HS-5 (cell line): ENCODE data around the gene DAZAP1.
"Not testable (repeated sequence)": the region's sequence is repeated elsewhere in the genome, so short reads cannot be mapped to it uniquely, and the experiment has no call there.

ENCODE experiments used
- DNase-seq: peaks from one replicate; pipeline ENCODE4 v3.0.0-alpha.2; 2012; ENCODE audit warnings: low read depth

The DAZAP1 gene

DNA sequence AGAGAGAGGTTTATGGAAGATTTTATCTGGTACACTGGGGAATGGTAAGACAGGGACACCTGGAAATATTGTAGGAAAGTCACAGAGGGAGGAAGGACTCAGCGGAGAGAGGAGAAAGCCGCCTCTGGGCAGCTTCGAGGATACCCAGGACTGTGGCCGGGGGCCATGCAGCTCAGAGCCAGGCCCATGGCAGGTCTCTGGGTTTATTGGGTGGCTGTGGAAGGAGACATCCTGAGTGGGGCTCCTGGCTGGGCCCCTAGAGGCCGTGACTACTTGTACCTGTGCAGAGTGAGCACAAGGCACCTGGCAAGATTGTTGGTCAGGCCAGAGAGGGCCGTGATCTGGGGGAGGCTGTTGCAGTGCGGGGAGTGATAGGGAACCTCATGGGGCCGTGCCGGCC is 3.4 kb downstream of the DAZAP1 start:
- DNase-seq = no peak

DNA sequence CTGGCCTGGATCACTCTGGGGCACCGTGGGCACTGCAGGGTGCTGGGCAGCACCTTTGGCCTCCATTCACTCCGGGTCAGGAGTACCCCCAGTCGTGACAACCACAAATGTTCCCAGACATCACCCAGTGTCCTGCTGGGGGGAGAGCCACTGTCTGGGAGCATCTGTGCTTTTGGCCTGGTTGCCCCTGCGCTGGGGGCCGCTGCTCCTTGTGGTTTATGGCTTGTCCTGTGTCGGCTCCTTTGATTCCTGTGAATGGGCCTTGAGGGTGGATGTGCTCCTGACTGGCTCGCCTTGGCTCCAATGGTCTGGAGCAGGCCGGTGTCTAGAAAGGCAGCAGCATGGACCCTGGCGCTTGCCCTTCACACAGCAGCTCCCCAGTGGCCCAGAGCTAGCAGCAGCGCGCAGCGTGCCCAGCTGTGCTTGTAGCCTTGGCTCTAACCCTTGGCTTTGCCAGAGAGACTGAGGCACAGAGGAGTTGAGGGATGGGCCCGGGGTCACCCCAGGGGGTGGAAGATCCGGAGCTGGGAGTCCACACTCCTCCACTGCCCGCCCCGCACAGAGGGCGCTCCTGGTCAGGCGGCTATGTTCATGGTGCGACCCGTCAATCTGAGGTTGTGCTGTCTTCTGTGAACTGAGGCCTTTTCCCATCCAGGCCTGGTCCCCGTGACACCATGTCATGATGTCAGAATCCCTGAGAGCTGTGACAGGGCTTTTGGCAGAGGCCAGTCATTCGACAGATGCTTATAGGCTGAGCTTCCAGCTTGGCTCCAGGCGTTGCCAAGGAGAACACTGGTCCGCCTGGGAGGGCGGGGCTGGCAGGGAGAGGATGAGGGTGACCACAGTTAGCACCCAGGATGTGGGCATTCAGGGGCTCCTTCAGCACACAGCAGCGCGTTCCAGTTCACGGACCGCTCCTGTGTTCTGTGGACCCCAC is 4.1 kb downstream of the DAZAP1 start:
- DNase-seq = no peak

DNA sequence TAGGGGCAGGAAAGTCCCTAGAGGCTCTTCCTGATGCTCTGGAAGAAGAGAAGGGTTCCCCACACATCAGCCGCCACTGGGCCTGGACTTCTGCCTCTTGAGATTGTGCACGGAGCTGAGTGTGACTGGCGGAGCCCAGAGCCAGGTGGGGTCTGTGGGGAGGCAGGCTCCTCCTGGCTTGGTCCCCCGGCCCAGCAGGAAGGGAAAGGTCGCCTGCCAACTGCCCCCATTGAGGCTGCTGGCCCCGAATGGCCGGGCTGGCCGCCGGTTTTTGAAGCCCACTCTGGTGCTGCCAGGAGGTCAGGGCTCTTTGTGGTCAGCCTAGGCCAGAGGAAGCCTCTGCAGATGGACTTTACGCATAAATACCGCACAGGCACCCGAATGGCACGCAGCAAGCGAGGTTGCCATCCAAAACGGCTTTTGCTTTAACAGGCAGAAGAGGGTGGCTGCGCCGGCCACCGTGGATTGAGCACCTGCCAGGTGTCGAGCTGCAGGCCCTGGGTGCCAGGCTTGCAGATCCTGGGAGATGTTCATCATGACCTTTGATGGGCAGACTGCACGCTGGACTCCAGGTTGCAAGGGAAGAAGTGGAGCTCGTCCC is 5.0 kb downstream of the DAZAP1 start:
- no peak for DNase-seq

DNA sequence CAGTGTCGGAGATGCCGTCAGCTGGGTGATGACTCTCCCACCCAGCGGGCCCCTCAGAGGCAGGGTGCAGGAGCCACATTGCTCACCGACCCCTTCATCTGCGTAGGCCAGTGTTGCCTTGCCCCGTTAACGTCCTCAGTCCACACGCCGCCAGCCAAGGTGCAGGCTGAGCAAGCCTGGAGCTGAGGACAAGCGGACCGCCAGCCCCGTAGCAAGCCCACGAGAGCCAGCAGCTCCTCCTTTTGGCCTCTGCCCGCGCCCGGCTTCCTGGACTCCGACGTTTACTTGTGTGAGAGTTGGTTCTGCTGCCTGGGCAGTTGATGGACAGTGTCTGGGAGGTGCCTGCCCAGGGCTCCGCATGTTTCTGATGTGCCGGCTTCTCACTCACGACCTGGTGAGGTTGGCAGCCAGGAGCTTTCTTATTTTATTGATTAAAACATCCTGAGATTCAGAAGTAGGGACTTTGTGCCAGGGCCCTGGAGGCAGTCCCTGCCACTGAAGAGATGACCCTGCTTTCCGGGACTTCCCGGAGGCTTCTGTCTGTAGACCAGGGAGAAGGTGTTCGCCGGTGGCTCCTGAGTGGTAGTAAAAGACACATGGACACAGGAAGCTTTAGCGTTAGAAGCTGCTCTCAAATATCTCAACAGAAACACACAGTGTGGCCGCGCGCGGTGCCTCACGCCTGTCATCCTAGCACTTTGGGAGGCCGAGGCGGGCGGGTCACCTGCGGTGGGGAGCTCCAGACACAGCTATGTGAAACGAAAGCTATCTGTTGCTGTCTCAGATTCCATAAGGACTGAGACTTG is 5.8 kb downstream of the DAZAP1 start:
- no peak for DNase-seq

DNA sequence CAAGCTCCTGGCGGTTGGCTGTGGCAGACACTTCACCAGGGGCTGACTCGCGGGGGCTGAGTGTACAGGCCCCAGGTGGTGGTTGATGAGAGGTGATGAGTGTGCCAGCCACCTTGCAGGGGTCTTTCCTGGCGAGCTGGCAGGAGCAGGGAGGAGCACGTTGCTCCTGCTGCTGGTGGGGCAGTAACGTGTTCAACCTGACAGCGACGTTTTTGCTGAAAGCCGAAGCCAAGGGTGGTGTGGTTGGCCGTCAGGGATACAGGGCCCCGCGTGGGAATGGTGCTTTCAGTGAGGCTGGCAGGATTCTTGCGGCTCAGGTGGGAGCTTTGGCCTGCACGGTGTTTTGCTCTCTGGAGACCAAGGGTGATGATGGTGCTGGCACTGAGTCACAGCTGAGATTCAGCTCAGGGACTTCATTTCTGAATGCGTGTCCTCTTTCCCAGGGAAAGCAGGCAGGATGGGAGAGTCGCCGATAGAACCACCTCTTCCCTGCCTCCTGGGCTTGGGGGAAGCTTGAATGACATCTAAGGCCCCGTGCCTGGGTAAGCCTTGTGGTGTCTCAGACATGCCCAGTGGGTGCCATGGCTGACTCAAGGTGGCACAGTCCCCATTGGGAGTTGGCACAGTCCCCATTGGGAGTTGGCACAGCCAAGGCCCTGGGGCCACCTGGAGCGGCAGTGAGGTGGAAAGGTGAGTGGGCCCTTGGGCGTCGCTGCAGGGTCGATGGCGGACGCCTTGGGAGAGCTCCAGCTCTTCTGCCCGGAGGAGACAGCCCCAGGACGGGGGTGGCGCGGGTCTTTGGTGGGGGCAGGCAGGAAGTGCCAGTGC is 8.8 kb downstream of the DAZAP1 start:
- no peak for DNase-seq

DNA sequence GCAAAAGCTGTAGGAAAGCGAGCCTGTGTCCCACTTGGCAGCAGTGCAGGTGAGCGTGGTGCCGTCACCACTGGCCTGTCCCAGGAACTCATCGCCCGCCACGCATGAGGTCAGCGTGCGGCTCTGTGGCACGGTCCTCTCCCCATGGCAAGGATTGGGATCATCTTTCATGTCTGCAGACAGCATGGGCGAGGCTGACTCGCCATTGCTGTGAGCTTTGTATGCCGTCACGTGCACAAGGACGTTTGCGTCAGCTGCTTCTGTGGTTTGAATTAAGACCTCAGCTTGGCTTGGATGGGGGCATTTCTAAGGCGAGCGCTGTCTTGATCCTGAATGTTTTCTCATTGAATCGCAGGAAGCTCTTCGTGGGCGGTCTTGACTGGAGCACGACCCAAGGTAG is 9.8 kb downstream of the DAZAP1 start:
- no peak for DNase-seq

DNA sequence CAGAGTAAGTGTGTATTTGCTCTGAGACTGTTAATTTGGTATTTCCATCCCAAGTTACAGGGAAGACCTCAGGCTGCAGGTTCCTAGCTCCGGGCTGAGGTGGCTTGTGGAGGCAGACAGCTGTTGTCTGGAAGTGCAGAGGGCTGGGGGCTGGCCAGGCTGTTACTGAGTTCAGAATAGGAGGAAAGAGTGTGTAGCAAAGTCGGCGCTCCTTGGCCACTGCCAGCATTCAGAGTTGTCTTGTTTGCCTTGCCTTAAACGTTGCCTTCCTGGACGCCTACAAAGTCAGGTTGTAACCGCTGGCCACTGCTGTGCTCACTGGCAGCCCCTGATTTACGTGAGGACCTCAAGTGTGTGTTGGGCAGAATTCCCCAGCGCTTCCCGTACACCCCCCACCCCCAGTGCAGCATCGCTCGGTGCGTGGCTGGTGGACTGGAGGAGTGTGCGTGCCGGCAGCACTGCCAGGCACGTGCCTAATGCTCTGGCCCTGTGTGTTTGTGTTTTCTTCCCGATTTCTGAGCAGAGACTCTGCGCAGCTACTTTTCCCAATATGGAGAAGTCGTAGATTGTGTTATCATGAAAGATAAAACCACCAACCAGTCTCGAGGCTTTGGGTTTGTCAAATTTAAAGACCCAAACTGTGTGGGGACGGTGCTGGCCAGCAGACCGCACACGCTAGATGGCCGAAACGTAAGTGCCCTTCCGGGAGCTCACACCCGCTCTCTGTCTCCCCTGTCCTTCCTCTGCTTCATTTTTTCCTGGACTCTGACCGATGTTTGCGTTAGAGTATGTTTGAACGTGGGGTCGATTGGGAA is 10.5 kb downstream of the DAZAP1 start:
- no peak for DNase-seq

DNA sequence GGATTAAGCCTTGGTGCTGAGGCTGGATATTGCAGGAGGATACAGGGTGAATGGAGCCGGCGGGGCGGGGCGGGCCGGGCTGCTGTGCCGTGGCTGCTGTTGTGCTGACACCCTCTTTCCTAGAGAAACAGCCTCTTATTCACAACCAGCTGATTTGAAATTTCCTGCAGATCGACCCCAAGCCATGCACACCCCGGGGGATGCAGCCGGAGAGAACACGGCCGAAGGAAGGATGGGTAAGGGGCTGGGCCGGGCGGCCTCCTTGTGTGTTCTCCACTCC is 11.1 kb downstream of the DAZAP1 start:
- no peak for DNase-seq

DNA sequence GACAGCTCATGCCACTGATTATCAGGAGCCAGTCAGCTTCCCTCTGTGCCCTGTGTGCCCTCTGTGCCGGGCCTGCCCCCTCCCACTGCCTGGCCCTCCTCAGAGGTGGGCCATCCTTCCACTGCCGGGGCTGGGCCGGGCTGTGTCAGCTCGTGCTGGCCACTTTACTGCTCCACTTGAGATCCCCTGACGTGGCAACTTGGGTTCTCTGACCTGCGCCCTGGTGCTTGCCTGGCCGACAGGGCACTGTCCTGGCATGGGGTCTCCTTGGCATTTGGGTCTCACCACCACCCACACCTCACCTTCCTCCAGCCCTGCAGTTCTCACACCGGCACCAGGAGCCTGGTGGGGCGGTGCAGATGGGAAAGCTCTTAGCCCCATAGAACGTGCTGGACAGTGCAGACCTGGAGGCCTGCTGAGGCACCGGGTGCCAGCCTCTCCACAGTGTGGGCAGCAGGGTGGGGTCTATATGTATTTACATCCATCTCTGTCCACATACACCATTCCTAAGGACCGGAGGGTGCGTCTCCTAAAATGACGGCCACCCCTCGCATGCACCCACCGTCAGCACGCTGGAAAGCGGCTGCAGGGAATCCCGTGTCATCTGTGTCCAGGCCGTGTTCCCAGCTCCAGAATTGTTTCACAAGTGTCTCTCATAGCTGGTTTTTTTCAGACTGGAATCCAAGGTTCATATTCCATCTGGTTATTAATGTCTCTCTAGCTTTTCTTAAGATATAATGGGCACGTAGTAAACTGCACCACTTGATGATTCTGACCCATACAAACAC is 11.8 kb downstream of the DAZAP1 start:
- no peak for DNase-seq

DNA sequence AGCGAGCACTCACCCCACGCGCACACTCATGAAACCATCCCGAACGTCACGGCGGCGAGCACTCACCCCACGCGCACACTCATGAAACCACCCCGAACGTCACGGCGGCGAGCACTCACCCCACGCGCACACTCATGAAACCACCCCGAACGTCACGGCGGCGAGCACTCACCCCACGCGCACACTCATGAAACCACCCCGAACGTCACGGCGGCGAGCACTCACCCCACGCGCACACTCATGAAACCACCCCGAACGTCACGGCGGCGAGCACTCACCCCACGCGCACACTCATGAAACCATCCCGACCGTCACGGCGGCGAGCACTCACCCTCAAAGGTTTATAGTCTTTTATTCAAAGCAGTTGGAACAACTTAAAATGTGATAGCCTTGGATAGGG is 12.7 kb downstream of the DAZAP1 start:
- DNase-seq = not testable (repeated sequence)

DNA sequence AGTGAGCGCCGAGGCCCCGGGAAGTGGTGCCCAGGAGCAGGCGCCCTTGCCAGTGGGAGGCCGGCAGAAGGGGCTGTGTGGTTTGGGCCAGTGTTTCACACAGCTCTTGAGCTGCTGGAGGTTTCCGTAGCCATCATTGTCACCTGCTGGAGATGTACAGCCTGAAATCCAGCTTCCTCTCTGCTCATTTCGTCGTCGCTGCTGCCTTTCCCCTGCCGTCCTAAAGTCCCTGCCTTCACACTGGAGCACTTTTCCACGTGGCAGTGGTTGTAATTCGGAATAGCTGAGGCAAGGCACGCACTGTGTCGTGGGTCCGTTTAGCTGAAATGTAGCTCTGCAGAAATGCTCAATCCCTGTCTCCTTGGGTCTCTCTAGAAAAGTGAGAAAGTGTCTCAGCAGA is 13.2 kb downstream of the DAZAP1 start:
- no peak for DNase-seq

DNA sequence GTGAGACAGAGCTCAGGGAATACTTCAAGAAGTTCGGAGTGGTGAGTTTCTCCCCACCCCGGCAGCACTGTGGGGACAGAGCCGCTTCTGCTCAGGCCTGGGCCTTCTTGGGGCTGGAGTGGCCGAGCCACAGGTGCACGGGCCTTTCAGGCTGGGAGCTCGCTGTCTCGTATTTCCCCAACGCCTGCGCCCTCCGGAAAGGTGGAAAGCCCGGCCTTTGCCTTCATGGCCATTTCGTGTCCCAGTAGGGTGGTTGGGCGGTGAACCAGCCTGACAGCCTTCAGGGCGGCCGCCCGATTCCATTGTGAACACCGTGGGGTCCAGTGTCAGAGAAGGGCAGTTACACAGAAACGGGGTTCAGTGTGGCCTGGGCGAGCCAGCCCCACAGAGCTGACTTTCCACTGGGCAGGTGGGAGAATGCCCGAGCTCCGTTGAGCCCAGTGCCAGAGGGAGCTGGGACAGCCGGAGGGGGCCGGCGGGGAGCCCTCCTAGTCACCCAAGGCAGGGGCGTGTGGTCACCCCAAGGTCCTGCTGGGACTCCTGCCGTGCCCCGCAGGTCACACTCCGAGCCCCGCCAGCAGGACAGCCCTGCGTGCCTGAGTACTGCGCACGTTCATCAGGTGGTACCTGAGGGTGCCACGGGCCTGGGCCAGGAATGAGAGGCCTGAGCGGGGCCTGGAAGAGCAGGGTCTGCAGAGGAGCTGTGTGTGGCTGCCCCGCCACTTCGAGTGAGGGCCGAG is 14.0 kb downstream of the DAZAP1 start:
- DNase-seq = no peak

DNA sequence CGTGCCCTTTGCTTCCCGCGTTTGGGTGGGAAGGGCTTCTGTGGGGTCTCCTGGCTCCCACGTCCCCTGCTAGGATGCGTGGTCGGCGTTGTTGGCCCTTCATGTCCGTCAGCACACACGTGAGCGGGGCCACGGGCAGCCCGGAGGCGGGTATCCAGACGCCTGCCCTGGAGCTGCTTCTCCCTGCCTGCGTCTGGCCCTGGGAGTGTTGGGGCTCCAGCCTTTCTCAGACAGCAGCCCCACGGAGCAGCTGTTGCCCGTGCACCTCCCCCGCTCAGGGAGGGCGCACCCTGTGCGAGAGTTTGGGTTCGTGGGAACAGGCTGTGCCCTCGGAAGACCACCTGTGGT is 14.5 kb downstream of the DAZAP1 start:
- DNase-seq = no peak

DNA sequence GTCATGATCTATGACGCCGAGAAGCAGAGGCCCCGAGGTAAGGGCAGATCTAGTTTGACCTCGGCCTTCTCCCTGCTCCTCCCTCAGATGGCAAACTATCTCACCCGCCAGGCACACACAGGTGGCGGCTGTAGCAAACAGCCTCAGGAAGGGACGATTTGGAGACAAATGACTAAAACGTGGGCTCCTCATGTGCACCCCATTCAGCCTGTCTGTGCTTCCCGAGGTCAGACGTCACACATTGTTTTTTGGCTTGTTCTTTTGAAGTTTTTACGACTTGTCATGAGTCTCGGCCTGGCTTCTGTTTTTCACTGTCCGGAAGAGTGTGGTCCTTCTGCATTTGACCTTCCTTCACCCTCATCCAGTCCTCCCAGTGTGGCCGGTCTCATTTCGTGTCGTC is 15.0 kb downstream of the DAZAP1 start:
- no peak for DNase-seq

DNA sequence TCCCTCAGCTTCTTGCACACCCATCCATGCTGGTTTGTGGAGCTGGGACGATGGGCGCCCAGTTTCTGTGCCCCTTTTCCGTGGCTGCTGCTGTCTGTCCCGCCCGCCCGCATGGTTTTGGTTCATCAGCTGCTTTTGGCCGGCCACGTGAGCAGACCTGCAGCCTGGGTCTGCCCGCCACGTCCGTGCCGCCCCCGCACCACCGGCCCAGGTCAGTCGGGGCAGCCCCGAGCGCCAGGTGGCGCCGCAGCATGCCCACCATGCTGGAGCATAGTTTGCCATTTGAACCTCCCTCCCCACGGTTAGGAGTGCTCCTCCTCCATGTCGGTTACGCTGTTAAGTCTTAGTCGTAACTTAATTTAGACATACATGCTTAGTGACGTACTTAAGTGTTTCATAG is 15.6 kb downstream of the DAZAP1 start:
- no peak for DNase-seq

DNA sequence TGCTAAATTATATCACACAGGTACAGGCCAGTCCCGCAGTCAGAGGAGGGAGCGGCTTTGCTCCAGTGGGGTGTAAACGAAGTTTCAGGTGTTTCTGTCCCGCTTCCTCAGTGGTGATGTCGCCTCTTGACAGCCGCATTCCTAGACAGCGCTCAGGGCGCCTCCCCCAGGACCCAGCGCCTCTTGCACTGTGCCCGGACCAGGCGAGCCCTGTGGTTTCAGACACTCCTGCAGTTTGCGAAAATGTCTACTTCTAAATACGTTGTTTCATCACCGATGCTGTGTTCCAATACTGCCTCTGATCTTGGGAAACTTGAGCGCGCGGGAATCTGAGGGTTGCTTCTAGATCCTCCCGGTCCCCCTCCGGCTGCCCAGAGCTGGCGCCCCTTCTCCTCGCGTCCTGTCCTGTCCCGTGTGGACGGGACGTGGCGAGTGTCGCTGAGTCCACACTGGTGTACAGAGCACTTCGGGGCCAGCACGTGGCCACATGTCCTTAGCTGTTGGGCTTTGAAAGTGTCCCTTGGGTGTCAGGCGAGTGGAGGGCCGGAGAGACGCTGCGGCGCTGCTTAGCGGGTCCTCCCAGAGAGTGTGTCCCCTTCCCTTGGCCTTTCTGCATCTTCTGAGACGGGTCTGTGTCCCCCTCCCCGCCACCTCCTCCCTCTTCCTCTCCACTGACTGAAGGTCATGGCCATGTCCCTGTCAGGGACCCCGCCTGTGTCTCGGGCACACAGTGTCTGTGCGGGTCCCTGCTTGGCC is 16.2 kb downstream of the DAZAP1 start:
- no peak for DNase-seq

DNA sequence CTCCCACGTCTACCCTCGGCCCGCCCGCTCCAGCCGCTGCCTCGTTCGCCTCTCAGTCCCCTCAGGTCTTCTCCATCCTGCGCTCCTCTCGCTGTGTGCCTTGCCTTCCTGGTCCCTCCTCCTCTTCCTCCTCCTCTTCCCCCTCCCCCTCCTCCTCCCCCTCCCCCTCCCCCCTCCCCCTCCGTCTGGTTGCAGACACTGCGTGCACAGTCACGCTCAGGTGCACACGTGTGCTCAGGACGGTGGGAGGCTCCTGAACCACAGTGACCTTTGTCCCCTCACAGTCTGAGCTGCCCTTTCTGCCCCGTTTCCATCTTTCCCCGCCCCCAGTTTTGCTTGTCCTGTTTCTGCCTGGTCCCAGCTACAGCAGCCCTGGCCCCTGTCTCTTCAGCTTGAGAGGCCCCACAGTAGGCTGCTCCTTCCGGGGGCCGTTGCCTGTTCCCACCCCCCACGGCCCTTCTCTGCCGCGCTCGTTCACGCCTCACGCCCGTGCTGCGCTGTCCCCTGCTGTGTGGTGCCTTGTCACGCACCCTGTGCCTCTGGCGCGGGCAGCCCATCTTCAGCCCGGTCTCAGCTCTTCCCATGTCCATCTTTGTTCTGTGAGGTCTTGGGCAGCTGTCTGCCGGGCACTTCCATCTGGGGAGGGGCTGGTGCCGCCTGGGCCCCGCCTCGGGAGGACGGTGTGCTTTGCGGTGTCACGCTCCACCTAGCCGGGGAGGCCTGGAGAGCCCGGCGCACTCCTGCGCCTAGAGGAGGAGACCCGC is 17.0 kb downstream of the DAZAP1 start:
- no peak for DNase-seq

DNA sequence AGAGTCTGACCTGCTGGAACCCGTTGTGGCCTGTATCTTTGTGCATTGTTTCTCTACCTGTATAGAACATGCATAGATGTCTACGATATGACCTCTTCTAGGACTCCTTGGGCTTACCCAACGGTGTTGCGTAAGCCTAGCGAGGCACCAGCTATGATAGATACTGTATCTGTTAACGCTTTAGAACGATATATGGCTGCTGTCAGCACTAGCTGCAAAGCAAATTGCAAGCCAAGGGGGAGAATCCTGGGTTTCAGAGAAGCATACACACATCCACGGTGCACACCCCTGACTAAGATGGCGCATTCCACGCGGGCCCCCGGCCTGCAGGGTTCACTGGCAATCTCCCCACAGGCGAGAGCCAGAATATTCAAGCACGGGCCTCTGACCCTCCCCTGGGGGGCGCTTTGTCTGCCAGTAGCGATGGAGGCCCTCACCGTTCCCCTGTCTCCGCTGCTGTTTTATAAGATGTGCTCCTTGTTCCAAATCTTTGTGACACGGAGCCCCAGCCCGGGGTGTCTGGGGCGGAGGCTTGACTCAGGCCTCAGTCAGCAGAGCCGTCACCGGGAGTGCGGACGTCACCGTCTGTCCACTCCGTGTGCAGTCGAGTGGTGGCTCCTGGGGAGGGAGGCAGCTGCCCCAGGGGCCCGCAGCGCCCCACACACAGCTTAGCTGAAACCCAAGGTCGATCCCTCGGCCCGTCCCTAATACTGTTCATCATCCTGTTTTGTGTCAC is 17.9 kb downstream of the DAZAP1 start:
- no peak for DNase-seq
